Activated naive CD4-positive, alpha-beta T cell treated with Interleukin-2 at 50 U/mL for 16 hours (primary cell): ENCODE results near the gene CIRBP.
A peak's percentile ranks its signal among the peaks of the same experiment; 100 is the strongest.

Experiments
- DNase-seq: peaks from one replicate; pipeline ENCODE4 v3.0.0-alpha.2; 2020

CIRBP gene

GRCh38 chr19:1269065-1269477 lies at the start of gene CIRBP:
Gene CIRBP, plus strand, starts transcription at chr19:1269332. Its CDS starts 1,602 bp downstream, at chr19:1270934.
- peak; percentile 100 for DNase-seq

GRCh38 chr19:1219786-1220476 lies 49.2 kb upstream of the CIRBP start:
- no peak for DNase-seq

GRCh38 chr19:1220477-1220930 lies 48.6 kb upstream of the CIRBP start:
- no peak for DNase-seq

DNA sequence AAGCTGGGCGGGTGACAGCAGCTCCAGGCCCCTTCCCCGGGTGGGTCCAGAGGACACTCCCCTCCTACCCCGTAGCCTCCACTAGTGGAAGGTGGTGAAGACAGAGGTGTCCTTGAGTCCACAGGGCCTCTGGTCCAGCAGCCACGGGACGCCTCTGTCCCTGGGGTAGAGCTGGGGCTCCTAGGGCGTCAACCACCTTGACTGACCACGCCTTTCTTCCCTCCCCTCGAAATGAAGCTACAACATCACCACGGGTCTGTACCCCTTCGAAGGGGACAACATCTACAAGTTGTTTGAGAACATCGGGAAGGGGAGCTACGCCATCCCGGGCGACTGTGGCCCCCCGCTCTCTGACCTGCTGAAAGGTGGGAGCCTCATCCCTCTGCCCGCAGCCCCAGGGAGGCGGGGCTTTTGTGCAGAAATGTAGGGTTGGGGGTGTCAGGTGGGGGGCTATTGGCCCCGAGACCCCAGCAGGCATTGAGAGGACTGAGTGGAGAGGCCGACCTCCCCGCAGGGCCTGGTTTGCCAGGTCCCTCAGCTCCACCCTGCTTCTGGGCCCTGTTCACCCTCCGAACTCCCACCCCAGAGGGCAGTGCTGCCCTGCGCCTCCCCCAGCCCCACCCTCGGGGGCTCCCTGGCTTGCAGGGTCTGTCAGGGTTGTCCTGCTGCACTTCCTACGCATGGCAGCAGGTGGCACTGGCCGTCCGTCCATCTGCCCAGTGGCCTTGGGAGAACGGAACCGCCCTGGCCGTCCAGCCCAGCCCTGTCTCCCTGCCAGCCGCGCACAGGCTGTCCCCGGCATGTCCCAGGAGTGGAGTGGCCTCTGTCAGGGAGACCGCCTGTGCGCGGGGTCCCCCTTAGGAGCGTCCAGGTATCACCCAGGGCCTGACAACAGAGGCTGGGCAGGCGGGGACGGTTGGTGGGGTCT lies 47.9 kb upstream of the CIRBP start:
- DNase-seq, result no peak

DNA sequence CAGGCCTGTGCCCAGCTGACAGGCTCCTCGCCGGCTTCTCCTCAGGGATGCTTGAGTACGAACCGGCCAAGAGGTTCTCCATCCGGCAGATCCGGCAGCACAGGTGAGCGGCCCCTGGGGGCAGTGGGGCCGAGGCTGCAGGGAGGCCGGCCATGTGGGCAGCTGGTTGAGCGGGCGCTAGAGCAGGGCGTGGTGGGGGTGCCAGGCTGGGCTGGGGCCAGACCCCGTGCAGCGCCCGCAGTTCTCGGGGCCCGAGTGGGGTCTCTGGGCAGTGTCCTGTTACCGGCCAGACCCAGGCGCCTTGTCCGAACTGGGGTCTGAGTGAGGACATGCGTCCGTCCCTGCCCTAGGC lies 47.3 kb upstream of the CIRBP start:
- no peak for DNase-seq

- DNase-seq, result no peak
Measured at GRCh38 chr19:1222394-1222793, 46.7 kb upstream of the CIRBP start.

DNA sequence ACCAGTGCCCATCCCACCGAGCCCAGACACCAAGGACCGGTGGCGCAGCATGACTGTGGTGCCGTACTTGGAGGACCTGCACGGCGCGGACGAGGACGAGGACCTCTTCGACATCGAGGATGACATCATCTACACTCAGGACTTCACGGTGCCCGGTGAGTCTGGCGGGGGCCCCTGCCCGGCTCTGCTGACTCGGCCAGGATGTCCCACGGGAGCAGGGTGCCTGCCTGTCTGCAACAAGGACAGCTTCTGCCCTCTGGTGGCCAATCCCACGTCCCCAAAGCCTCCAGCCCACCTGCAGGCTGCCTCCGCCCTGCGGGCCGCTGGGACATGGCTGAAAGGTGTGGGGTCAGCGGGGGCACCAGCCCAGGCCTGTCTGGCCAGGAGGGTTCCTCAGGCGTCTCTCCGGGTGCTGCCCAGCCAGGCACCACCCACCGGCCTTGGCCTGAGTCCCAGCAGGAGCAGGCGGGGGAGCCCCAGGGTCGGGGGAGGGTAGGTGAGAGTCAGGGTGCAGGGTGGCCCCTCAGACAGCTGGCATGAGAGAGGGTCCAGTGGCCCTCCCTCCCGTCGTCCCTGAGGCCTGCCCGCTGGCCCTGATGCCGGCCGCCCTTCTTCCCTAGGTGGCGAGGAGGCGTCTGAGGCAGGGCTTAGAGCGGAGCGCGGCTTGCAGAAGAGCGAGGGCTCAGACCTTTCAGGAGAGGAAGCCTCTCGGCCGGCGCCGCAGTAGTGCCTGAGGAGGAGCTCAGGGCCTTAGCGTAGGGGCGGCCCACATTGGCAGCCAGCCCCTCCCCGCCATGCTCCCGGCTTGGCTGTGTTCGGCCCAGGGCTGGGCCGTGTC lies 45.9 kb upstream of the CIRBP start:
- DNase-seq, result no peak

- DNase-seq, result no peak
Measured at GRCh38 chr19:1224047-1224825, 44.9 kb upstream of the CIRBP start.

GRCh38 chr19:1224847-1225246 lies 44.3 kb upstream of the CIRBP start:
- no peak for DNase-seq

- no peak for DNase-seq
Measured at GRCh38 chr19:1225440-1226226, 43.5 kb upstream of the CIRBP start.

GRCh38 chr19:1226227-1226518 lies 43.0 kb upstream of the CIRBP start:
- no peak for DNase-seq

DNA sequence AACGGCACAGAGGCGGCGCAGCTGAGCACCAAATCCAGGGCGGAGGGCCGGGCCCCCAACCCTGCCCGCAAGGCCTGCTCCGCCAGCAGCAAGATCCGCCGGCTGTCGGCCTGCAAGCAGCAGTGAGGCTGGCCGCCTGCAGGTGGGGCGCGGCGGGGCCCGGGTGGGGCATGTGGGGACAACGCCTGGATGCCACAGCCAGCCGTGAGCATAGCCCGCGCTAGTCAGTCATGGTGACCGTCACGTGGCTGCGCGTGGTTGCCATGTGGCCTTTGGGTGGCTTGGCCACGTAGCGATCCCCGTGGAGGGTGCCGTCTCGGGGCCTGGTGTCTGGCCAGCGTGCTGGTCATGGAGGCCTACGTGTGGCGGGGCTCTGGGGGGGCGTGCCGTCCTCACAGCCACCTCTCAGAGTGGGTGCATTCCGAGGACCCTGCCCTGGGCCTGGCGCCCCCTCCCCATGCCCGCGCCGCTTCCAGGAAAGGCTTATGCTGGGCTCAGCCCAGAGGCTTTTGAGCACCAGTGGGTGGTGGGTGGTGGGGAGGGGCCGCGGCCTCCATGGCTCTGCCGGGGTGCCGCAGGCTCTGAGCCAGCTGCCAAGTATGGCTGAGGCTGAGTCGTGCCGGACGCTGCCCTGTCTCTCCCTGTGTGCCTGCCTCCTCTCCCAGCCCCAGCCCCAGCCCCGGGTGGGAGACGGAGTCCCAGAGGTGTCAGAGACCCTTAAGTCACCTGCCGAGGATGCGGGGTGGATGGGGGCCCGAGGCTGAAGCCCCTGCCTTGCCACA lies 42.4 kb upstream of the CIRBP start:
- DNase-seq, result no peak

DNA sequence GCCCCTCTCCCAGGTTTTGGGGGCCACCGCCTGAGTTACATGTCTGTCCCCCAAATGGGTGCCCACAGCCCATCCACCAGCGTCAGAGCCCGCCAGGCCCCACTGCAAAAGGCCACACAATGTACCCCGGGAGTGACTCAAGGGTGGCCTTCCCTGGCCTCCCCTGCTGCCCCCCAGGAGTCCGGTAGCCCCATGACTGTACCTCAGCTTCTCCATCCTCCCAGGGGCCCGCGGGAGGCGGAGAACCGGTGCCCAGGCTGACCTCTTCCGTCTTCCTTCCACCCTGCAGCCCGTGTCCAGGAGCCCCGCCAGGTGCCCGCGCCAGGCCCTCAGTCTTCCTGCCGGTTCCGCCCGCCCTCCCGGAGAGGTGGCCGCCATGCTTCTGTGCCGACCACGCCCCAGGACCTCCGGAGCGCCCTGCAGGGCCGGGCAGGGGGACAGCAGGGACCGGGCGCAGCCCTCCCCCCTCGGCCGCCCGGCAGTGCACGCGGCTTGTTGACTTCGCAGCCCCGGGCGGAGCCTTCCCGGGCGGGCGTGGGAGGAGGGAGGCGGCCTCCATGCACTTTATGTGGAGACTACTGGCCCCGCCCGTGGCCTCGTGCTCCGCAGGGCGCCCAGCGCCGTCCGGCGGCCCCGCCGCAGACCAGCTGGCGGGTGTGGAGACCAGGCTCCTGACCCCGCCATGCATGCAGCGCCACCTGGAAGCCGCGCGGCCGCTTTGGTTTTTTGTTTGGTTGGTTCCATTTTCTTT lies 41.7 kb upstream of the CIRBP start:
- DNase-seq, result no peak

- no peak for DNase-seq
Measured at GRCh38 chr19:1228161-1228957, 40.8 kb upstream of the CIRBP start.

GRCh38 chr19:1229056-1229923 lies 39.8 kb upstream of the CIRBP start:
- DNase-seq, result no peak

- DNase-seq, result no peak
Measured at GRCh38 chr19:1229924-1230782, 39.0 kb upstream of the CIRBP start.

- DNase-seq, result no peak
Measured at GRCh38 chr19:1230783-1231489, 38.2 kb upstream of the CIRBP start.
